Medulla oblongata (tissue), 1 donor: ENCODE results near the gene GPR17.
A peak's percentile ranks its signal among the peaks of the same experiment; 100 is the strongest.

ENCODE experiments used
- DNase-seq: peaks from one replicate; pipeline ENCODE4 v3.0.0-alpha.2; 2015; ENCODE audit errors: extremely low spot score

The GPR17 gene

GRCh38 chr2:127671557-127672302, 25.8 kb downstream of the GPR17 start:
- DNase-seq: no peak

- DNase-seq: no peak
Observed at GRCh38 chr2:127672341-127673224, 26.6 kb downstream of the GPR17 start.

GRCh38 chr2:127673291-127674069, 27.5 kb downstream of the GPR17 start:
- no peak for DNase-seq

GRCh38 chr2:127674241-127675209, 28.6 kb downstream of the GPR17 start:
- no peak for DNase-seq

- no peak for DNase-seq
Observed at GRCh38 chr2:127675331-127676261, 29.6 kb downstream of the GPR17 start, which contains the start of gene LIMS2. TSS of gene LIMS2 (minus strand) at chr2:127675530. CDS start at chr2:127675024, 506 bp downstream.

GRCh38 chr2:127676906-127677305, 31.0 kb downstream of the GPR17 start:
- DNase-seq: no peak

- DNase-seq: no peak
Observed at GRCh38 chr2:127678531-127678930, 32.6 kb downstream of the GPR17 start.

GRCh38 chr2:127678991-127679390, 33.0 kb downstream of the GPR17 start:
- DNase-seq: no peak

- DNase-seq: no peak
Observed at GRCh38 chr2:127679680-127680361, 33.9 kb downstream of the GPR17 start.

GRCh38 chr2:127680706-127681287, 34.8 kb downstream of the GPR17 start:
- no peak for DNase-seq

- peak; percentile 20 for DNase-seq
Observed at GRCh38 chr2:127681288-127681804, 35.4 kb downstream of the GPR17 start.

- DNase-seq: no peak
Observed at GRCh38 chr2:127681976-127682857, 36.3 kb downstream of the GPR17 start.

- no peak for DNase-seq
Observed at GRCh38 chr2:127683056-127683455, 37.1 kb downstream of the GPR17 start.

- no peak for DNase-seq
Observed at GRCh38 chr2:127683757-127684156, 37.8 kb downstream of the GPR17 start.

- DNase-seq: no peak
Observed at GRCh38 chr2:127685410-127686080, 39.6 kb downstream of the GPR17 start.

GRCh38 chr2:127688405-127688804, 42.5 kb downstream of the GPR17 start:
- no peak for DNase-seq

GRCh38 chr2:127690696-127691095, 44.7 kb downstream of the GPR17 start:
- no peak for DNase-seq
